GM21717 (cell line): ENCODE measurements around the gene HPGDS.

Experiments used
- ATAC-seq: cut with Tn5 transposase; IDR thresholded peaks from one replicate; pipeline ENCODE4 v1.9.1; 2021; ENCODE audit warnings: mild to moderate bottlenecking, moderate library complexity; ENCODE audit not compliant: unreplicated experiment

The HPGDS gene

GRCh38 chr4:94262163-94263016 lies 80.2 kb downstream of the HPGDS start:
- ATAC-seq, result no peak

GRCh38 chr4:94256828-94257227 lies 85.8 kb downstream of the HPGDS start:
- no peak for ATAC-seq

GRCh38 chr4:94256144-94256783 lies 86.4 kb downstream of the HPGDS start:
- ATAC-seq, result no peak

- ATAC-seq, result no peak
Observed at GRCh38 chr4:94253036-94253435, 89.6 kb downstream of the HPGDS start.

- no peak for ATAC-seq
Observed at GRCh38 chr4:94251094-94251493, 91.5 kb downstream of the HPGDS start.
